GM21825 (cell line): Measurements from ENCODE around the gene LDLRAD2.

Experiments used
- ATAC-seq: cut with Tn5 transposase; IDR thresholded peaks from one replicate; pipeline ENCODE4 v1.9.1; 2021; ENCODE audit warnings: mild to moderate bottlenecking, moderate library complexity; ENCODE audit not compliant: unreplicated experiment

LDLRAD2 gene

GRCh38 chr1:21841852-21842466 is 29.9 kb downstream of the LDLRAD2 start:
- ATAC-seq, result no peak

DNA sequence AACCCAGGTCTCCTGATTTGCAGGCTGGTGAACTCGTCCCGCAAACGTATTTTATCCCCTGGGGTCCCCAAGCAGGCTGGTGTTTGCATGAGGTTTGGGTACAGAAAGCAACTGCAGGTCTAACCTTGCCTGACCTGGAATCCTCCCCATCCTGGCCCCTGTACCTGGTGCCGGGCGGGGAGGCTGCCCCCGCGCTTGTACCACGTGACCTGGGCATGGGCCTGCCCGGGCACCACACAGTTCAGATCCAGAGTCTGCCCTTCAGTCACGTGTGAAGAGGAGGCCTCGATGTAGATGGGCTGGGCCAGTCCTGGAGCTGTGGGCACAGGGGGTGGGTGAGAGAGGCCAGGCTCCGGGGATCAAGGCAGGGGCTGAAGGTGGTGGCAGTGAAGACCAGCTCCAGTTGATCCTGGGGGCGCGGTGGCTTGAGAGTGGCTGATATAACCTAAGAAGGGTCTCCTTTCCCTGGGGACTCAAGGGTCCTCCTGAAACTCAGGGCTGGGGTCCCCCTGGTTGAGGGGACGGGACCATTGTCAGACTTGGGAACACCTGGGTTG is 30.6 kb downstream of the LDLRAD2 start:
- no peak for ATAC-seq

DNA sequence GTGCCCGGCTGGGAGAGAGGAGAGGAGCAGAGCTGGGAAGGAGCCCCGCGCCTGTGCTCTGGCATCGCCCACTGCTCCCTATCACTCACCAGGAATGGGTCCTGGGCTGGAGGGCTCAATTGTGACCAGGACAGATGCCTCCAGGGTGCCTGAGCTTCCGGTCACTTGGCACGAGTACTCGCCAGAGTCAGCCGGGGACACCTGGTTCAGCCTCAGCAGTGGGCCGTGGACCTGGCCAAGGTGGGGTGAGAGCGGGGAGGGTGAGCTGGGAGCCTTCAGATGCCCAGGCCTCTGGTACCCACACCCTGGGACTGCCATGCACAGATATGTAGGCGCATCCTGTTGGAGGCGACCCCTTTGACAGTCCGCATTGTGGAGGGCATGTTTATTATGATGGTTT is 31.1 kb downstream of the LDLRAD2 start:
- ATAC-seq, result no peak

DNA sequence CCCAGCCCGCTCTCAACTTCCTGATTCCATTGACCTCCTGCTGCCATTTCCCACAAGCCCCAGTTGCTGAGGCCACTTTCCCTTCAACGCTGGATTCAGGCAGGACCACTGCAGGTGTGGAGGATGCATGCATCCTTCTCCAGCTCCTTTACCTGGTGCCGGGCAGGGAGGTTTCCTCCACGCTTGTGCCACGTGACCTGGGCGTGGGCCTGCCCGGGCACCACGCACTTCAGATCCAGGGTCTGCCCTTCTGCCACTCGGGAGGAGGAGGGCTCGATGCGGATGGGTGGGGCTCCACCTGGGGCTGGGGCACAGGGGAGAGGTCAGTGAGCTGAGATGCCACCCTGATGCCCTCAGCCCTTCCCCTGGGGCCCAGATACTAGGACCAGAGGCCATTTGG is 31.9 kb downstream of the LDLRAD2 start:
- no peak for ATAC-seq

- ATAC-seq, result no peak
Observed at GRCh38 chr1:21845646-21846641, 33.9 kb downstream of the LDLRAD2 start.

- ATAC-seq, result no peak
Observed at GRCh38 chr1:21847223-21848205, 35.4 kb downstream of the LDLRAD2 start.

- ATAC-seq, result no peak
Observed at GRCh38 chr1:21848524-21849174, 36.6 kb downstream of the LDLRAD2 start.

DNA sequence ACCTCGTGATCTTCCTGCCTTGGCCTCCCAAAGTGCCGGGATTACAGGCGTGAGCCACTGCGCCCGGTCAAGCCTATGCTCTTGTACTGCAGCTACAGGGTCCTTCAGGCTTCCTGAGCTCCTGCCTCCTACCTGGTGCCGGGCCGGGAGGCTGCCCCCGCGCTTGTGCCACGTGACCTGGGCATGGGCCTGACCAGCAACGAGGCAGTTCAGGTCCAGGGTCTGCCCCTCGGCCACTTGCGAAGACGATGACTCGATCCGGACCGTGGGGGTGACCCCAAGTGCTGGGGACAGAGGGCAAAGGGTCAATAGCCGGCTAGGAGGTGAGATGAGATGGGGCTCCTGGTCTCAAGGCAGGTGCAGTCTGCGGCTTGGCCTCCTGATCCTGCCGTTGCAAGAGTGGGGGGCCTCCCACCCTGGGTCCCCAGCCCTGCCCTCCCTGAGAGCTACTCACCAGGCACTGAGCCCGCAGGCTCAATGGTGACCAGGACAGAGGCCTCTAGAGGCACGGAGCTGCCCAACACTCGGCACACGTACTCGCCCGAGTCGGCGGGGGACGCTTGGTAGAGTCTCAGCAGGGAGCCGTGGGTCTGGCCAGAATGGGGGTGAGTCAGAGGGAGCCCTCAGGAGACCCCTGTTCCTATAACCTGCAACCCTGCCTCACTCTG is 38.0 kb downstream of the LDLRAD2 start:
- no peak for ATAC-seq

DNA sequence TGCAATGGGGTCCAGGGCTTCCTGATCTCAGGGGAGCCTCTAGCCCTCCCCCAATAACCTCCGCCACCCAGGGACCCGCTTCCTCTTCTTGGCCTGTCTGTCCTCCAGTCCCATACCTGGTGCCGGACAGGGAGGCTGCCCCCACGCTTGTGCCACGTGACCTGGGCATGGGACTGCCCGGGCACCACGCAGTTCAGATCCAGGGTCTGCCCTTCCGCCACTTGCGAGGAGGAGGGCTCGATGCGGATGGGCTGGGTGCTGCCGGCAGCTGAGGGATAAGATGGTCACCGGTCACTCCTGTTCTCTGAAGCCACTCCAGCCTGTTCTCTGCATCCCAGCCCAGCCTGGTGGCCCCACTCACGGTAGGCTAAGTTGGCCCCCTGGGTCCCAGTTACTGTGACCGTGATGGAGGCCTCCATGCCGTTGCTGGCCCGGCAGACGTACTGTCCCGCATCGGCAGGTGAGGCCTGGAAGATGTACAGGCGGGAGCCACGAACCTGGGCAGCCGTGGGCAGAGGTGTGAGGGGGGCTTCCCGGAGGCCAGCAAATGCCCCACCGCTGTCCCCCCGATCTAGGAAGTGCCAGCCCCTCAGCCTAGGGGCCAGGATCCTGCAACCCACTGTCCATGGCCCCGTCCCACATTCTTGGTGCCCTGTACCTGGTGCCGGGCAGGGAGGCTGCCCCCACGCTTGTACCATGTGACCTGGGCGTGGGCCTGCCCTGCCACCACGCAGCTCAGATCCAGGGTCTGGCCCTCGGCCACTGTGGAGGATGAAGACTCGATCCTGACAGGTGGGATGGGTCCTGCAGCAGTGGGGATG is 39.6 kb downstream of the LDLRAD2 start:
- no peak for ATAC-seq

- peak; percentile 69 for ATAC-seq
Observed at GRCh38 chr1:21852282-21853130, 40.4 kb downstream of the LDLRAD2 start.

- ATAC-seq, result no peak
Observed at GRCh38 chr1:21853131-21853427, 41.0 kb downstream of the LDLRAD2 start.

GRCh38 chr1:21854090-21854750 is 42.2 kb downstream of the LDLRAD2 start:
- no peak for ATAC-seq

DNA sequence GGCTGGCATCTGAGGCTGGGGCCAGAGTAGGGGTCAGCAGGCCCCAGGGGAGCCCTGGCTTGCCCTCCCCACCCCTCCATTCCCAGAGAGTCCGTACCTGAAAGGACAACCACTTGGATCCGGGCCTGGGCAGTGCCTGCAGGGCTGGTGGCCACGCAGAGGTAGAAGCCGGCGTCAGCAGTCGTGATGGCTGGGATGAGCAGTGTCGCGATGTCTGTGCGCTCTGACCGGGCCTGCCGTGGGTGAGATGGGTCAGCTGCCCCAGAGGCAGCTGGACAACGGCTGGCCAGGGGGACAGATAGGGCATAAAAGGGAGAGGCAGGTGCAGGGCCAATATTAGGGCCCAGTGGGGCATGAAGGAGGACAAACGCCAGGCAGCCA is 42.7 kb downstream of the LDLRAD2 start:
- no peak for ATAC-seq

GRCh38 chr1:21855257-21856096 is 43.4 kb downstream of the LDLRAD2 start:
- ATAC-seq, result no peak

DNA sequence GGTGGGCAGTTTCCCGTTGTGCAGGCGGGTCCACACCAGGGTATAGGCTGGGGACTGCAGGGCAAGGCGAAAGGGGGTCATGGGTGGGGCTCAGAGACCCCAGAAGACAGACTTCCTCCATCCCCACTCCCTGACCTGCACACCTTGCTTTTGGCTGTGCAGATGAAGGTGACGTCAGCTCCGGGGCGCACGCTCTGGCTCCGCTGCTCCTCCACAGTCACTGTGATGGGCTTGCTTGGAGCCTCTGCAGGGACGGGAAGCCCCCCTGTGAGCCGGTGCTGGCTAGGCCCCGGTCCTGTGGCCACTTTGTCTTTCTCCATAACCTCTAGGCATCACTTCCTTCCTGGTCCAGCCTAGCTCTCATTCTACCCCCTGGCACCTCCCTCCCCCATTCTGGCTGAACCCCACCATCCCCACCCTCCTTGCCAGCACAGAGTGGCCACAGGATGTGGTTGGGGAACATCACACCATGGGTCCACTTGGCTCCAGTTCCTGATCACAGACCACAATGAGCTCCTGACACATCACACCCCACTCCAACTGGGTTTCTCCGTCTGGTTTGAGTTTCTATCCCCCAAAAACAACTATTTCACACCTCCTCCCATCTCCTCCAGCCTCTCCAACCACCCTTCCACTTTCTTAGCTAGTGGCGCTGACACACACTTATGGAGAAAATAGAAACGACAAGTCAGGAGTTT is 45.2 kb downstream of the LDLRAD2 start:
- no peak for ATAC-seq
